Bronchial epithelial cell (primary cell): ENCODE data around the gene TH. TPM values are rescaled to one million over a fixed set of nuclear protein-coding genes. Genes with fewer than 3 reads are reported as not detected.
A peak's percentile ranks its signal among the peaks of the same experiment; 100 is the strongest.

ENCODE experiments used
- DNase-seq: peaks from one replicate; pipeline ENCODE4 v3.0.0-alpha.2; 2010; ENCODE audit warnings: low read depth
- FAIRE-seq: peaks from 2 replicates; lab custom pipeline; 2011; peaks lifted over from hg19 to GRCh38; lab: Jason Lieb, UNC
- H3K27me3 ChIP-seq: 2 replicates; pipeline ENCODE4 v1.5.1; 2011; ENCODE audit warnings: low read length; ENCODE audit not compliant: control insufficient read depth, insufficient read depth
- H3K36me3 ChIP-seq: 2 replicates; pipeline ENCODE4 v1.5.1; 2011; ENCODE audit warnings: low read length; ENCODE audit not compliant: control insufficient read depth, insufficient read depth
- H3K4me3 ChIP-seq: 2 replicates; pipeline ENCODE4 v1.5.1; 2011; ENCODE audit warnings: mild to moderate bottlenecking, low read depth, low read length, control low read depth
- total RNA-seq: library from RNA; depleted of rRNA; stranded (reverse); fragments of >200 nt; gene quantifications from 2 replicates; pipeline ENCODE4 v1.2.1, GENCODE V29; 2014
- TF ChIP-seq, protein P1 (sequence below): IDR thresholded peaks from 2 replicates; pipeline ENCODE4 v1.5.1; 2011; ENCODE audit warnings: mild to moderate bottlenecking, moderate library complexity, low read length, control low read depth, inconsistent platforms; ENCODE audit not compliant: insufficient read depth, severe bottlenecking

Gene TH
- total RNA-seq, 1 donor from 2014 or later: under 0.01 TPM

DNA sequence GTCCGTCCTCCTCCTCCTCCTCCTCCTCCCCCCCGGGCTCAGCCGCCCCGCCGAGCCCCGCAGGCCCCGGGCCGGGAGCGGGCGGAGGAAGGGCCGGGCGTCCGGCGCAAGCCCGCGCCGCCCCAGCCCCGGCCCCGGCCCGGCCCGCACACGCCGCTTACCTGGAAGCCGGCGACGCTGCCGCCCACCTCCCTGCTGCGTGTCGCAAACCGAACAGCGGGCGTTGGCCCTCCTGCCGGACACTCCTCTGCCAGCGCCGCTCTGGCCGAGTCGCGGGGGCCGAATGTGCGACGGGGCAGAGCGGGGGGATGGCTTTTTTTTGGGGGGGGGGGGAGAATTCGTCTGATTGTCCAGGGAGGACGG is 33.6 kb downstream of the TH start:
- Histone ChIP-seq H3K4me3 (peak overlapping the region; percentile 23), H3K27me3 (peaks cover 19% of the 10 kb centered on the region)
- no peak for FAIRE-seq

DNA sequence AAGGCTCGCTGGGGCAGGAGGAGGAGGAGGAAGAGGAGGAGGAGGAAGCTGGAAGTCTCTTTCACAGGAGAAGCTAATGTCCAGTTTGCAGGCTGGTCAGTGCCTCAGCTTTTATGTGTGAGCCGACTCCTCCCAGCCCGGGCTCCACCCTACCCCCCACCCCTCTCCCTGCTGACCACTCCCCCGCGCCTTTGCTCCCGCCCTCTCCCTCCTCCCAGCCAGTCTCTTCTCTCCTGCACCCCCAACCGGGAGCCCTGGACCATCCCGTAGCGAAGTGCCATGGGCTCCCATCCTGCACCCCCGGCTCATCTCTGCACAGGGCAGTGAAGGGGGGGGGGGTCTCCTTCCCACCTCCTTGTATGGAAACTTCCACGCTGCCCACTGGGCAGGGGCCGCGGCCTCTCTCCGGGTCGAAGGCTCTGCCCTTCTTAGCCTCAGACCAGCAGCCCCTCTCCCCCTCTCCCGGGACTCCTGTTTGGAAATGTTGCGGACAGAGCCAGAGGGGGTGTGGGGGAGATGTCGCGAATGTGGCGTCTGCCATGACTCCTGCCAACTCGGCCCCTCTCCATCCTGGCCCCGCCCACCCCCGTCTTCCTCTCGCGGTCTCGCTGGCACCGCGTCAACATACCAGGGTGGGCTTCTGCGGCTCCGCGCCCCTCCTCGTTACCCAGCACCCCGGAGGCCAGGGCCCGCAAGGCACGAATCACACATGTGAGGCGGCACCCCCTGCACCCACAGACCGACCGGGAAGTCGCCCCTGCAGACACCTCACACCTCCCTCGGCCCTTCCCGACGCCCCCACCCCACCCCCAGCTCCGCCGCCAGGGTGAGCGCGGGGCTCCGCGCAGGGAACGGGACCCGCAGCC is 34.2 kb downstream of the TH start:
- FAIRE-seq: no peak

More for the DNA sequence above, 33.6 kb downstream of the TH start:
- H3K36me3 ChIP-seq: no peaks in the 10 kb centered on the region
- no peak for DNase-seq
- TF ChIP-seq, protein P1, sequence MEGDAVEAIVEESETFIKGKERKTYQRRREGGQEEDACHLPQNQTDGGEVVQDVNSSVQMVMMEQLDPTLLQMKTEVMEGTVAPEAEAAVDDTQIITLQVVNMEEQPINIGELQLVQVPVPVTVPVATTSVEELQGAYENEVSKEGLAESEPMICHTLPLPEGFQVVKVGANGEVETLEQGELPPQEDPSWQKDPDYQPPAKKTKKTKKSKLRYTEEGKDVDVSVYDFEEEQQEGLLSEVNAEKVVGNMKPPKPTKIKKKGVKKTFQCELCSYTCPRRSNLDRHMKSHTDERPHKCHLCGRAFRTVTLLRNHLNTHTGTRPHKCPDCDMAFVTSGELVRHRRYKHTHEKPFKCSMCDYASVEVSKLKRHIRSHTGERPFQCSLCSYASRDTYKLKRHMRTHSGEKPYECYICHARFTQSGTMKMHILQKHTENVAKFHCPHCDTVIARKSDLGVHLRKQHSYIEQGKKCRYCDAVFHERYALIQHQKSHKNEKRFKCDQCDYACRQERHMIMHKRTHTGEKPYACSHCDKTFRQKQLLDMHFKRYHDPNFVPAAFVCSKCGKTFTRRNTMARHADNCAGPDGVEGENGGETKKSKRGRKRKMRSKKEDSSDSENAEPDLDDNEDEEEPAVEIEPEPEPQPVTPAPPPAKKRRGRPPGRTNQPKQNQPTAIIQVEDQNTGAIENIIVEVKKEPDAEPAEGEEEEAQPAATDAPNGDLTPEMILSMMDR: no peak

DNA sequence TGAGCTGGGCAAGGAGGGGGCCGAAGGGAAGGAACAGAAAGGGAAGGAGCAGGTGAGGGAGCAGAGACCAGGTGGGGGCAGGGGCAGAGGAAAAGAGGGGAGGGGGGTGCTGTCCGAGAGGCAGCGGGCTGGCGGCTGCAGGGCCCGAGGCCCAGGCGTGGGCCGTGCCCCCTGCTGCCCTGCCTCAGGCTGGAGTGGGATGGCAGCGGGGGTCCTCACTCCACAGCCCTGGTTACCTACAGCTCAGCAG is 34.7 kb downstream of the TH start:
- FAIRE-seq: no peak
- no peak for DNase-seq
- peaks cover 20% of the 10 kb centered on the region for H3K27me3 ChIP-seq
- TF ChIP-seq, protein P1: no peak
- no peaks in the 10 kb centered on the region for H3K36me3 ChIP-seq
- no peak overlapping the region for H3K4me3 ChIP-seq

More for the DNA sequence above, 34.2 kb downstream of the TH start:
- Histone ChIP-seq H3K27me3 (peaks cover 20% of the 10 kb centered on the region), H3K36me3 (no peaks in the 10 kb centered on the region), H3K4me3 (peak overlapping the region; percentile 16)
- DNase-seq: peak; percentile 27
- TF ChIP-seq, protein P1: no peak

DNA sequence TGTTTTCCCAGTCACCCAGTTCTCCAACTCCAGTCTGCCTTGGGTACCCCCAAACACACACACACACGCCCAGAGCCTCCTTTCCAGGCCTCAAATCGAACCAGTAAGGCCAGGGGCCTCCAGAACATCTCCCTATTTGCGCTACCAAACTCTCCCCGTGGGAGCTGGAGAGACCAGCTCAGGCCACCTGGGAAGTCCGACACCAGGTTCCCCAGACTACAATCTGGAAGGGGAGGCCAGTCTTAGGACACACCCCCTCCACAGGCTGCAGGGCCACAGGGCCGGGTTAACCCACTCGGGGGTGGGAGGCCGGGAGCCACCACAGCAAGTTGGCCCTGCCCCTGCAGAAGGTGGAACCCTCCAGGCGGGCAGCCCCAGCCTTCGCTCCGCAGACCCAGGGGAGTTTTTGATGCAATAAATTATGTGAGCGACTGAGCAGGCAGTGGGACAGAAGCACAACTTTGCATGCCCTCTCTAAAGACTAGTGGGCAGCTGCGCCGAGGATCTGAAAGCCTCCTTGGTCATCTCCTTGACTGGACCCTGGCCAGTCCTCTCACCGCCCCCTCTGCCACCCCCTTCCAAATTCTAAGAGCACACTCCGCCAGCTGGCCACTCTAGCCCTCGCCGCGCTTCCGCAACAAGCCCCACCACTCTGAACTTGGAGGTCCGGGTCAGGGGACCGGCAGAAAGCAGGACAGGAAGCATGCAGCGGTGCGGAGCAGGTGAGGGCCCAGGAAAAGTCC is 35.2 kb downstream of the TH start:
- no peaks in the 10 kb centered on the region for H3K36me3 ChIP-seq
- H3K27me3 ChIP-seq: peaks cover 19% of the 10 kb centered on the region
- TF ChIP-seq, protein P1: no peak
- FAIRE-seq: no peak
- no peak for DNase-seq
- H3K4me3 ChIP-seq: no peak overlapping the region

DNA sequence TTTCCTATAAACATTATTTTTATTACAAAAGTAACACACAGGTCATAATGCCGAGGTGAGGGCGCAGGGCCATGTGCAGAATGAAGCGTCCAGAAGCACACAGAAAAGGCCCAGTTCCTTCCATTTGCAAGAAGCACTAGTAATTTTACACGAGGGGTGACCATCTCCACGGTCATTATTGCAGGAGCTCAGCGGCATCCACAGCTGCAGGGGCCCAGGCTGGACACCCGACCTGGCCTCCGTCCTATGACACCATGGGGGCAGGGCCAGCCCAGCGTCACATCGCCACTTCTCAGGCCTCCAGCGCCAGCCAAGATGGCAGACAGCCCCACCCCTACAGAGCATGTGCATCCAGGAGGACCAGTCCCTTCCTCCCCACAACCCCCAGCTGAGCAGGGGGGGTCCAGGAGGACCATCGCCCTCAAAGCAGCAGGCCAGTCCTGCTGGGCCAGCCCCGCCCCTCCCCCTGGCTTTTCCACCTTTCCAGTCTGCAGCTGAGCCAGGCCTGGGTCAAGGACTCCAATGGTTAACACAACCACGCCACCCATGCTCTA is 35.9 kb downstream of the TH start:
- peaks cover 15% of the 10 kb centered on the region for H3K27me3 ChIP-seq
- no peak for FAIRE-seq
- TF ChIP-seq, protein P1: no peak
- DNase-seq: no peak
- no peak overlapping the region for H3K4me3 ChIP-seq
- H3K36me3 ChIP-seq: no peaks in the 10 kb centered on the region
